H9 (cell line): ENCODE results near the gene MAP3K1. TPM values are rescaled to one million over a fixed set of nuclear protein-coding genes. Genes with fewer than 3 reads are reported as not detected.

Experiments
- DNase-seq: peaks from one replicate; pipeline ENCODE4 v3.0.0-alpha.2; 2017
- H2AFZ ChIP-seq: one replicate; pipeline ENCODE4 v1.6.1; 2013; ENCODE audit warnings: mild to moderate bottlenecking, low read length, control low read depth, moderate library complexity
- H2AK5ac ChIP-seq: 2 replicates; pipeline ENCODE4 v1.6.1; 2013; ENCODE audit warnings: low read length, control low read depth, mixed read lengths; ENCODE audit not compliant: insufficient read length
- H2BK120ac ChIP-seq: one replicate; pipeline ENCODE4 v1.6.1; 2013; ENCODE audit warnings: low read depth, mild to moderate bottlenecking, low read length, control low read depth, inconsistent platforms; ENCODE audit not compliant: poor library complexity, severe bottlenecking
- H2BK12ac ChIP-seq: 2 replicates; pipeline ENCODE4 v1.6.1; 2013; ENCODE audit warnings: low read length, control low read depth, mixed read lengths, low read depth; ENCODE audit not compliant: insufficient read length
- H2BK15ac ChIP-seq: 2 replicates; pipeline ENCODE4 v1.6.1; 2013; ENCODE audit warnings: low read depth, low read length, control low read depth
- H2BK20ac ChIP-seq: one replicate; pipeline ENCODE4 v1.6.1; 2013; ENCODE audit warnings: low read depth, mild to moderate bottlenecking, low read length, control low read depth, inconsistent platforms; ENCODE audit not compliant: poor library complexity, severe bottlenecking
- H2BK5ac ChIP-seq: 2 replicates; pipeline ENCODE4 v1.6.1; 2013; ENCODE audit warnings: low read length, control low read depth, mixed read lengths; ENCODE audit not compliant: insufficient read length
- H3K14ac ChIP-seq: 2 replicates; pipeline ENCODE4 v1.6.1; 2013; ENCODE audit warnings: low read length, control low read depth; ENCODE audit not compliant: insufficient read depth
- H3K18ac ChIP-seq: 2 replicates; pipeline ENCODE4 v1.6.1; 2013; ENCODE audit warnings: low read depth, mild to moderate bottlenecking, mixed read lengths, low read length, control low read depth; ENCODE audit not compliant: insufficient read length
- H3K23ac ChIP-seq: 2 replicates; pipeline ENCODE4 v1.6.1; 2013; ENCODE audit warnings: low read length, control low read depth, mixed read lengths, low read depth; ENCODE audit not compliant: insufficient read length
- H3K23me2 ChIP-seq: 2 replicates; pipeline ENCODE4 v1.6.1; 2013; ENCODE audit warnings: low read depth, mild to moderate bottlenecking, mixed read lengths, low read length, control low read depth; ENCODE audit not compliant: insufficient read length, poor library complexity, severe bottlenecking
- H3K27ac ChIP-seq: 2 replicates; pipeline ENCODE4 v1.5.1; 2013; ENCODE audit warnings: low read length, control low read depth, mixed read lengths, low read depth; ENCODE audit not compliant: insufficient read length
- H3K27me3 ChIP-seq: 2 replicates; pipeline ENCODE4 v1.6.1; 2013; ENCODE audit warnings: low read length, control low read depth, inconsistent platforms; ENCODE audit not compliant: insufficient read depth
- H3K4ac ChIP-seq: 2 replicates; pipeline ENCODE4 v1.6.1; 2013; ENCODE audit warnings: low read depth, mild to moderate bottlenecking, control low read depth, inconsistent platforms, low read length, moderate library complexity
- H3K4me1 ChIP-seq: 2 replicates; pipeline ENCODE4 v1.6.1; 2013; ENCODE audit warnings: low read length, control low read depth, inconsistent platforms; ENCODE audit not compliant: insufficient read depth
- H3K4me2 ChIP-seq: 2 replicates; pipeline ENCODE4 v1.6.1; 2013; ENCODE audit warnings: low read length, control low read depth, mixed read lengths; ENCODE audit not compliant: insufficient read length, insufficient read depth
- H3K56ac ChIP-seq: 2 replicates; pipeline ENCODE4 v1.6.1; 2013; ENCODE audit warnings: low read depth, mild to moderate bottlenecking, mixed read lengths, low read length, control low read depth; ENCODE audit not compliant: insufficient read length
- H3K79me1 ChIP-seq: 2 replicates; pipeline ENCODE4 v1.6.1; 2013; ENCODE audit warnings: low read depth, mild to moderate bottlenecking, moderate library complexity, low read length, control low read depth, inconsistent platforms; ENCODE audit not compliant: insufficient read depth, poor library complexity, severe bottlenecking
- H3K79me2 ChIP-seq: 2 replicates; pipeline ENCODE4 v1.6.1; 2013; ENCODE audit warnings: low read length, control low read depth, inconsistent platforms; ENCODE audit not compliant: insufficient read depth
- H3K9ac ChIP-seq: 2 replicates; pipeline ENCODE4 v1.6.1; 2013; ENCODE audit warnings: low read length, control low read depth, mixed read lengths; ENCODE audit not compliant: insufficient read length; ENCODE audit errors: extremely low read depth
- H3K9me3 ChIP-seq: one replicate; pipeline ENCODE4 v1.6.1; 2013; ENCODE audit warnings: low read depth, low read length, inconsistent platforms; ENCODE audit not compliant: control insufficient read depth
- H3T11ph ChIP-seq: one replicate; pipeline ENCODE4 v1.6.1; 2013; ENCODE audit warnings: mild to moderate bottlenecking, low read length, control low read depth, inconsistent platforms
- H4K20me1 ChIP-seq: one replicate; pipeline ENCODE4 v1.6.1; 2013; ENCODE audit not compliant: control insufficient read depth, insufficient read length, insufficient read depth
- H4K5ac ChIP-seq: 2 replicates; pipeline ENCODE4 v1.6.1; 2013; ENCODE audit warnings: low read depth, mild to moderate bottlenecking, mixed read lengths, low read length, control low read depth; ENCODE audit not compliant: insufficient read length
- H4K8ac ChIP-seq: replicated peaks from 2 replicates; pipeline ENCODE4 v1.6.1; 2013; ENCODE audit warnings: low read length, control low read depth, mixed read lengths, low read depth; ENCODE audit not compliant: insufficient read length
- H4K91ac ChIP-seq: 2 replicates; pipeline ENCODE4 v1.6.1; 2013; ENCODE audit warnings: low read depth, mild to moderate bottlenecking, moderate library complexity, mixed read lengths, low read length, control low read depth; ENCODE audit not compliant: insufficient read length
- H3K27ac Mint-ChIP-seq, 3 experiments: 2 replicates in 2 of 3; 3 replicates in 1 of 3; pipeline ENCODE4 v1.8.0; 2020 to 2021; ENCODE audit warnings: mixed read lengths in 3 of 3, mild to moderate bottlenecking in 1 of 3, moderate library complexity in 1 of 3
- H3K27me3 Mint-ChIP-seq: 2 replicates; pipeline ENCODE4 v1.8.0; 2021; ENCODE audit warnings: low read depth, mild to moderate bottlenecking, moderate library complexity, mixed read lengths
- H3K36me3 Mint-ChIP-seq, 3 experiments: 2 replicates in 2 of 3; 3 replicates in 1 of 3; pipeline ENCODE4 v1.8.0; 2020 to 2021; ENCODE audit warnings: low read depth in 3 of 3, mixed read lengths in 3 of 3; ENCODE audit not compliant: insufficient read depth in 1 of 3
- H3K4me1 Mint-ChIP-seq, 2 experiments: 2 replicates each; pipeline ENCODE4 v1.8.0; 2020; ENCODE audit warnings: mixed read lengths in 2 of 2
- H3K4me3 Mint-ChIP-seq, 2 experiments: 2 replicates in 1 of 2; 3 replicates in 1 of 2; pipeline ENCODE4 v1.8.0; 2020 to 2021; ENCODE audit warnings: mild to moderate bottlenecking in 2 of 2, mixed read lengths in 2 of 2, moderate library complexity in 1 of 2
- H3K9me3 Mint-ChIP-seq, 2 experiments: 2 replicates in 1 of 2; 3 replicates in 1 of 2; pipeline ENCODE4 v1.8.0; 2020; ENCODE audit warnings: mild to moderate bottlenecking in 2 of 2, mixed read lengths in 2 of 2, moderate library complexity in 1 of 2
- total RNA-seq: library from RNA; stranded (reverse); gene quantifications from 2 replicates; pipeline ENCODE4 v1.2.1, GENCODE V29; 2021
- TF ChIP-seq, protein P1 (sequence below): fragments of 200-600 bp; sonication (generic); conservative IDR thresholded peaks from 3 replicates; pipeline ENCODE4 v1.8.0; 2021; ENCODE audit warnings: antibody characterized with exemption, mild to moderate bottlenecking

The MAP3K1 gene
- total RNA-seq, 1 experiment from 2014 or later: 11.1 TPM

DNA sequence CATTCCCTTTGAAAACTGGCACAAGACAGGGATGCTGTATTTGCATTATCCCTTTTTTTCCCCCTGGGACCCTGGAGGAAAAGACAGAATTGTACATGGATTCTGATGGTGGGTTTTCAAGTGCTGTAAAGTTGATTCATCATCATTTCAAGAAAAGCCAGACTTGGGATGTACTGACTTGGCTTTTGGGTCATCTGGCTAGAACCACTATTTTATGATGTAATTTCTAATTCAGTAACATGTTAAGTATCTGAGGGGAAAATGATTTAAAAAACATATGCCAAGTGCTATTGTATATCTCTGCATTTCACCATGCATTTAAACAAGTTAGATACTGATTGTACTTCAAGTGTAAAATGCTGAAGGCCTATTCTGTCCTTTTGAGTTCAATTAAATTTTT, 15.2 kb upstream of the MAP3K1 start:
- no peak overlapping the region for H3K18ac ChIP-seq
- H3K27me3 Mint-ChIP-seq: no peaks in the 10 kb centered on the region

More for the DNA sequence above, 15.2 kb upstream of the MAP3K1 start:
- Mint-ChIP-seq H3K36me3 (no peaks in the 10 kb centered on the region), H3K9me3 (no peaks in the 10 kb centered on the region), H3K4me3 (no peak overlapping the region), H3K4me1 (no peaks in the 10 kb centered on the region), H3K27ac (no peak overlapping the region)
- no peaks in the 10 kb centered on the region for H3K27me3 ChIP-seq
- no peak overlapping the region for H4K91ac ChIP-seq
- no peaks in the 10 kb centered on the region for H4K20me1 ChIP-seq
- no peak overlapping the region for H2BK5ac ChIP-seq
- no peak overlapping the region for H3K4me2 ChIP-seq
- H4K8ac ChIP-seq: no peak overlapping the region
- H3K79me2 ChIP-seq: no peaks in the 10 kb centered on the region
- no peak overlapping the region for H2BK12ac ChIP-seq
- no peak overlapping the region for H2AK5ac ChIP-seq
- H3K79me1 ChIP-seq: no peaks in the 10 kb centered on the region
- no peak overlapping the region for H3T11ph ChIP-seq
- no peak overlapping the region for H3K9ac ChIP-seq
- no peaks in the 10 kb centered on the region for H3K23me2 ChIP-seq
- TF ChIP-seq, protein P1, sequence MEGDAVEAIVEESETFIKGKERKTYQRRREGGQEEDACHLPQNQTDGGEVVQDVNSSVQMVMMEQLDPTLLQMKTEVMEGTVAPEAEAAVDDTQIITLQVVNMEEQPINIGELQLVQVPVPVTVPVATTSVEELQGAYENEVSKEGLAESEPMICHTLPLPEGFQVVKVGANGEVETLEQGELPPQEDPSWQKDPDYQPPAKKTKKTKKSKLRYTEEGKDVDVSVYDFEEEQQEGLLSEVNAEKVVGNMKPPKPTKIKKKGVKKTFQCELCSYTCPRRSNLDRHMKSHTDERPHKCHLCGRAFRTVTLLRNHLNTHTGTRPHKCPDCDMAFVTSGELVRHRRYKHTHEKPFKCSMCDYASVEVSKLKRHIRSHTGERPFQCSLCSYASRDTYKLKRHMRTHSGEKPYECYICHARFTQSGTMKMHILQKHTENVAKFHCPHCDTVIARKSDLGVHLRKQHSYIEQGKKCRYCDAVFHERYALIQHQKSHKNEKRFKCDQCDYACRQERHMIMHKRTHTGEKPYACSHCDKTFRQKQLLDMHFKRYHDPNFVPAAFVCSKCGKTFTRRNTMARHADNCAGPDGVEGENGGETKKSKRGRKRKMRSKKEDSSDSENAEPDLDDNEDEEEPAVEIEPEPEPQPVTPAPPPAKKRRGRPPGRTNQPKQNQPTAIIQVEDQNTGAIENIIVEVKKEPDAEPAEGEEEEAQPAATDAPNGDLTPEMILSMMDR: no peak
- no peaks in the 10 kb centered on the region for H3K9me3 ChIP-seq
- DNase-seq: no peak
- no peak overlapping the region for H3K56ac ChIP-seq
- H3K4me1 ChIP-seq: no peaks in the 10 kb centered on the region
- no peak overlapping the region for H3K23ac ChIP-seq
- no peak overlapping the region for H4K5ac ChIP-seq
- H3K27ac ChIP-seq: no peak overlapping the region
- no peak overlapping the region for H2BK120ac ChIP-seq
- H2BK15ac ChIP-seq: no peak overlapping the region
- H3K4ac ChIP-seq: no peak overlapping the region
- no peak overlapping the region for H2AFZ ChIP-seq
- no peak overlapping the region for H2BK20ac ChIP-seq
- H3K14ac ChIP-seq: no peak overlapping the region
